Ovary (tissue), 9 donors: ENCODE data around the gene BMPR1A. TPM values are rescaled to one million over a fixed set of nuclear protein-coding genes. Genes with fewer than 3 reads are reported as not detected.
A peak's percentile ranks its signal among the peaks of the same experiment; 100 is the strongest.
"Not testable (repeated sequence)": the region's sequence is repeated elsewhere in the genome, so short reads cannot be mapped to it uniquely, and the experiment has no call there.

Source experiments
- DNase-seq, 5 donors: peaks; one replicate each; pipeline ENCODE4 v3.0.0-alpha.2; 2019 to 2020
- H3K27ac ChIP-seq, 2 donors: fragments of 200-600 bp; one replicate each; pipeline versions ENCODE4 v1.5.1 to v1.8.0; 2019 to 2022
- H3K27me3 ChIP-seq: fragments of 200-600 bp; one replicate; pipeline ENCODE4 v1.8.0; 2022
- H3K36me3 ChIP-seq: fragments of 200-600 bp; sonication (generic); one replicate; pipeline ENCODE4 v1.5.1; 2019
- H3K4me1 ChIP-seq: one replicate; pipeline ENCODE4 v1.8.1; 2013; ENCODE audit warnings: mild to moderate bottlenecking, moderate library complexity; ENCODE audit not compliant: insufficient read depth
- H3K4me3 ChIP-seq: fragments of 200-600 bp; sonication (generic); one replicate; pipeline ENCODE4 v1.5.1; 2017
- H3K9me3 ChIP-seq, 2 donors: fragments of 200-600 bp in 1 of 2; sonication (generic) in 1 of 2; one replicate each; pipeline versions ENCODE4 v1.5.1 to v1.8.1; 2013 to 2019; ENCODE audit warnings: mild to moderate bottlenecking in 1 of 2, moderate library complexity in 1 of 2
- EP300 ChIP-seq: sonication (generic); formaldehyde crosslinking; IDR thresholded peaks from one replicate; pipeline ENCODE4 v1.6.1; 2017; ENCODE audit warnings: antibody characterized with exemption
- POLR2A ChIP-seq: fragments of 450-650 bp; IDR thresholded peaks from one replicate; pipeline ENCODE4 v1.6.1; 2017; ENCODE audit warnings: antibody characterized with exemption, mild to moderate bottlenecking, moderate library complexity
- WGBS, 3 donors: extraction: QIAGEN DNeasy Blood & Tissue Kit in 1 of 3; methylation state at CpG; one replicate each; pipeline versions ENCODE4 v1.1.5 to v1.1.7; 2013 to 2017; 5-methylcytosine and 5-hydroxymethylcytosine counted together
- intact Hi-C, 4 donors: fragments of 100-400 bp; cut with DNase I; formaldehyde crosslinking; loops; one replicate each; pipeline versions ENCODE4 v1.11.0 to v1.15.1; 2022 to 2023
- polyA plus RNA-seq, 2 donors: library from polyadenylated mRNA; stranded (reverse); fragments of 200-250 nt in 1 of 2; fragments of 350-450 nt in 1 of 2; fragmentation: Illumina TruSeq in 1 of 2; extraction: RNeasy Lipid Tissue Mini Kit (QIAGEN cat#74804) in 1 of 2; gene quantifications; one replicate each; pipeline ENCODE4 v1.2.3, GENCODE V29; 2013 to 2014
- total RNA-seq, 7 donors: library from RNA; depleted of rRNA in 2 of 7; stranded (reverse); fragments of >200 nt in 2 of 7; fragmentation: NEBNext Ultra II Directional in 3 of 7; extraction: Animal tissue kit (Norgen Biotek cat#: 25700) in 3 of 7; gene quantifications; one replicate each; pipeline versions ENCODE4 v1.1.0 to v1.2.4, GENCODE V29; 2016 to 2023
- TF ChIP-seq, protein P1 (sequence below), 3 donors: fragments of 450-650 bp in 2 of 3; fragments of 200-600 bp in 1 of 3; IDR thresholded peaks; one replicate each; pipeline versions ENCODE4 v1.5.1 to v1.8.0; 2016 to 2022; ENCODE audit warnings: antibody characterized with exemption in 3 of 3, mild to moderate bottlenecking in 1 of 3
- donor health status: DM: no; HTN: no; CAD: no; lungs with moderate emphysema.
- donor health status: DM: no; HTN: no; CAD: no.
- donor health status: Bipolar disorder and iron deficiency.
- donor health status: DM: yes; HTN: yes; CAD: no.
- donor health status: DM: no; HTN: no; CAD: no.
- donor health status: DM: yes; HTN: yes; CAD: no.

Gene BMPR1A
- total and polyA plus RNA-seq, 9 donors: 19.0 to 77.9 (median 55.8) TPM

DNA sequence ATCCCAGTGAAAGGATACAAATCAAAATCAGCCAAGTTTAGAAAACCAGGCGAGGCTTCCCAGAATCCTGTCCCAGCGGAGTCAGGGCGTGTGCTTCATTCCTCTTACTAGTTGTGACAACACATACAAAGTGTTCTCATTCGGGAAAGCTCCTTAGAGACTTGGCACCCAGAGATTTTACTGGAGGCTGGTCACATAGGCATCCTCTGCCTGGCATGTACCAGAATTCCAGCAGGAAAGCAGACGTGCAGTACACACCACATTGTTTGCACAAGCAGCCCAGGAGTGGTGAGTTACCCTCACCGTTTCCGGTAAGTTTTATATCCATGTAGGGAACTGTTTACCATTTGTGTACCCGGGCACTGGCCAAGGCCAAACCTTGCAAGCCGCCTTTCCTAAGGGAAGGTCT lies 166.1 kb downstream of the BMPR1A start:
- TF ChIP-seq POLR2A: no peak
- no peak for TF ChIP-seq EP300
- TF ChIP-seq, protein P1, sequence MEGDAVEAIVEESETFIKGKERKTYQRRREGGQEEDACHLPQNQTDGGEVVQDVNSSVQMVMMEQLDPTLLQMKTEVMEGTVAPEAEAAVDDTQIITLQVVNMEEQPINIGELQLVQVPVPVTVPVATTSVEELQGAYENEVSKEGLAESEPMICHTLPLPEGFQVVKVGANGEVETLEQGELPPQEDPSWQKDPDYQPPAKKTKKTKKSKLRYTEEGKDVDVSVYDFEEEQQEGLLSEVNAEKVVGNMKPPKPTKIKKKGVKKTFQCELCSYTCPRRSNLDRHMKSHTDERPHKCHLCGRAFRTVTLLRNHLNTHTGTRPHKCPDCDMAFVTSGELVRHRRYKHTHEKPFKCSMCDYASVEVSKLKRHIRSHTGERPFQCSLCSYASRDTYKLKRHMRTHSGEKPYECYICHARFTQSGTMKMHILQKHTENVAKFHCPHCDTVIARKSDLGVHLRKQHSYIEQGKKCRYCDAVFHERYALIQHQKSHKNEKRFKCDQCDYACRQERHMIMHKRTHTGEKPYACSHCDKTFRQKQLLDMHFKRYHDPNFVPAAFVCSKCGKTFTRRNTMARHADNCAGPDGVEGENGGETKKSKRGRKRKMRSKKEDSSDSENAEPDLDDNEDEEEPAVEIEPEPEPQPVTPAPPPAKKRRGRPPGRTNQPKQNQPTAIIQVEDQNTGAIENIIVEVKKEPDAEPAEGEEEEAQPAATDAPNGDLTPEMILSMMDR (IDR thresholded peaks at IDR 0.05): no peak
- peak in 1 of 5 donors; percentile 64 for DNase-seq
- H3K9me3 ChIP-seq: no peaks in the 10 kb centered on the region
- H3K4me1 ChIP-seq: peaks cover 8% of the 10 kb centered on the region
- H3K27ac ChIP-seq: peak overlapping the region in 1 of 2 donors; percentile 57
- 36 to 55% (median 44%) methylated on average over 9 of the region's 9 CpGs for WGBS, 3 donors
- H3K4me3 ChIP-seq: no peak overlapping the region
- intact Hi-C loops: no loop called here
- no peaks in the 10 kb centered on the region for H3K36me3 ChIP-seq
- no peaks in the 10 kb centered on the region for H3K27me3 ChIP-seq

DNA sequence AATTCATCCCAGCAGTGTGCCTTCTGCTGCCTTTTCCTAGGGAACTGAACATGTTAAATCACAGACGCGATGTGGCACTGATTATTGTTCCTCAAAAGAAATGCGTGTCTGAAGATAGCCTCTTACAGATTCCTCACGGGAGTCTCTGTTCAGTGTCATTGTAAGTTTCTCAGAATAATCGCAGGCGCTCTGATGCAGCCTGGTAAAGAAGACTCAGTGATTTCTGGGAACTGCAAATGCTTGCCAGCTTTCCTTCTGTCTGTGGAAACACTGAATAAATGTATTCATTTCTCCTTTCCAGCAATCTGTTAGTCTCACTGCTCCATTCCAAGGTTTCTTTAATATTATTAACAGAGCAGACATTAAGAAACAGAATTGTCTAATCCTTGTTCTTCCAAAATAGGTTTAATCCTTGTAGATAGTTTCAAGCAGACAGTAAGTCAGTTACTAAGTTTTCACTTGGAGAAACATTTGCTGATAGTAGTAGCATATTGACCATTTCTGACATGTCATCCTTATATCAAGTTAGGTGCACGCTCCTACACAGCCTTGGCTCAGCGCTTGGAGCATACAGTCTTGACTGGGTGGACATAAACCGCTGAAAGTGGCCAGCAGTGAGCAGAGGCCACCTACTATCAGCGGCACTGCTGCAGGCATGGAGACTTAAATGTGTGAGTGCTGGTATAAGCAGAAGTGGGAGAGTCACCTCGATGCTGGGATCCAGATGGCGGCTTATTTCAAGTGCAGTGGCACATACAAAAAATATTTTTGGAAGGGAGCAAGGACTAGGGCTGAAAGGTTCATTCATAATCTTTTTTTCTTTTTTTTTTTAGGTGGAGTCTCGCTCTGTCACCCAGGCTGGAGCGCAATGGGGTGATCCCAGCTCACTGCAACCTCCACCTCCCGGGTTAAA lies 173.3 kb downstream of the BMPR1A start:
- WGBS, 3 donors: 80 to 82% (median 81%) methylated on average over 15 of the region's 15 CpGs
- DNase-seq: no peak
- no peak overlapping the region for H3K27ac ChIP-seq
- no peaks in the 10 kb centered on the region for H3K36me3 ChIP-seq
- no peaks in the 10 kb centered on the region for H3K9me3 ChIP-seq
- no peaks in the 10 kb centered on the region for H3K27me3 ChIP-seq
- intact Hi-C loops: loop anchor here in 1 of 4 donors (10.0 kb wide), 1 partner anchor 165 kb away; the partner anchor contains the start of genes GLUD1 and SHLD2
- H3K4me3 ChIP-seq: no peak overlapping the region
- TF ChIP-seq POLR2A (no peak), EP300 (no peak)
- TF ChIP-seq, protein P1 (IDR thresholded peaks at IDR 0.05): no peak
- no peaks in the 10 kb centered on the region for H3K4me1 ChIP-seq

DNA sequence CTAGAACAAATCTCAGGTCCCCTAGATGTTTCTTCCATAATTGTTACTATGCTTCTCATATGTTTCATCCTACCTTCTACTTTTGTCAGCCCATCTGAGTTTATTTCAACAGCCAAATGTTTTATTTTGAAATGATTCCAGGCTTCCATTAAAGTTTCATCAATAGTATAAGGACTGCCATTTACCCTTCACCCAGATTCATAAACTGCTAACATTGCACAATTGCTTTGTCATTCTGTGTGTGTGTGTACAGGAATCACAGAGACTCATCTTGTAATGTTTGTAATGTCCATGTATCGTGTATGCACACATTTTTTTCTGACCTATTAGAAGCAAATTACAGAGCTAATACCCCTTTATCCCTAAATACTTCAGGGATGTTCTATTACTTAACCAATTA lies 175.5 kb downstream of the BMPR1A start:
- no peaks in the 10 kb centered on the region for H3K9me3 ChIP-seq
- intact Hi-C loops: loop anchor here in 1 of 4 donors (10.0 kb wide), 1 partner anchor 163 kb away; the partner anchor contains the start of genes GLUD1 and SHLD2
- H3K27ac ChIP-seq: no peak overlapping the region
- 90 to 92% (median 92%) methylated on average over 1 of the region's 1 CpG for WGBS, 3 donors
- no peaks in the 10 kb centered on the region for H3K36me3 ChIP-seq
- TF ChIP-seq EP300 (no peak), POLR2A (no peak)
- TF ChIP-seq, protein P1 (IDR thresholded peaks at IDR 0.05): no peak
- no peak overlapping the region for H3K4me3 ChIP-seq
- H3K27me3 ChIP-seq: no peaks in the 10 kb centered on the region
- H3K4me1 ChIP-seq: peaks cover 2% of the 10 kb centered on the region
- no peak for DNase-seq

DNA sequence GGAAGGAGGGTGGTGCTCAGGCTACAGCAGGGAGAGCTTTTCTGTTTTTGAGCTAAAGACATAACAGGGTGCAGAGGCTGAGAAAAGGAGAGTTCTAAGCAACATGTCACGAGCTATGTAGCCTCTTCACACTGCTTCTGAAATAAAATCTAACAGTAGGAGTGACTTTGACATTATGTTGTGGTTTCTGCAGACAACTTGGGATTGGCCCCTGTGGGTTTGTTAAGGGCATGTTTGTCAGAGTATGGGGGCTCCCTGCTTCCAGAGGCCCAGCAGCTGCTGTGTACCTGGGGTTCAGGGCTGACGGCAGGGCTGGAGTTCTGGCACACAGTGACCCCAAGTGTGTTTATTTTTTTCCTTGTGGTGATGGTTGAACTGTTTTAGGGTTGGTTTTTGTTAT lies 176.3 kb downstream of the BMPR1A start:
- peaks cover 2% of the 10 kb centered on the region for H3K4me1 ChIP-seq
- DNase-seq: no peak
- intact Hi-C loops: loop anchor here in 1 of 4 donors (10.0 kb wide), 1 partner anchor 162 kb away; the partner anchor contains the start of genes GLUD1 and SHLD2
- H3K9me3 ChIP-seq: no peaks in the 10 kb centered on the region
- TF ChIP-seq, protein P1 (IDR thresholded peaks at IDR 0.05): no peak
- TF ChIP-seq EP300: no peak
- TF ChIP-seq POLR2A: no peak
- no peaks in the 10 kb centered on the region for H3K36me3 ChIP-seq
- H3K27me3 ChIP-seq: no peaks in the 10 kb centered on the region
- H3K4me3 ChIP-seq: no peak overlapping the region
- 63 to 72% (median 70%) methylated on average over 2 of the region's 2 CpGs for WGBS, 3 donors
- no peak overlapping the region for H3K27ac ChIP-seq

DNA sequence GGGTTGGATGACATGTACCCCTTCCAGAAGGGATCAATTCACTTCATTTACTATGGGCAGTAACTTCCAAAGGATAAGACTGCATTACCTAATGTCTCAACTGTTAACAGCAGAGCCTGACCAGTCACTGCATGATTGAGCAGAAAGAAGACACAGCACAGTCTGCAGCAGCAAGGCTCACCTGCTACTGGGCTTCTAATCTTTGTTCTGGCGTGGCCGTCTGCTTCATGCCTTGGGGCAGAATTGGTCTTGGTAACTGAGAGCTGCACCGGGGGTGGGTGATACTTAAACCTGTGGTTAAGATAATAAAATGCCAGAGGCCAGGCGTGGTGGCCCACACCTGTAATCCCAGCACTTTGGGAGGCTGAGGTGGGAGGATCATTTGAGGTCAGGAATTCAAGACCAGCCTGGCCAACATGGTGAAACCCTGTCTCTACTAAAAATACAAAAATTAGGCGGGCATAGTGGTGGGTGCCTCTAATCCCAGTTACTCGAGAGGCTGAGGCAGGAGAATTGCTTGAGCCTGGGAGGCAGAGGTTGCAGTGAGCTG lies 177.8 kb downstream of the BMPR1A start:
- not testable (repeated sequence) for H3K9me3 ChIP-seq, H3K27ac ChIP-seq, H3K27me3 ChIP-seq, H3K4me1 ChIP-seq, H3K4me3 ChIP-seq, DNase-seq, H3K36me3 ChIP-seq
- intact Hi-C loops: loop anchor here in 1 of 4 donors (10.0 kb wide), 1 partner anchor 161 kb away; the partner anchor contains the start of genes GLUD1 and SHLD2
- WGBS, 3 donors: 85 to 94% (median 91%) methylated on average over 6 of the region's 6 CpGs
